ENCODE results near the gene MOSMO.

- no peak for TF ChIP-seq CTCF (IDR thresholded peaks at IDR 0.05)
- no peak for TF ChIP-seq POLR2A (IDR thresholded peaks at IDR 0.05)
- TF ChIP-seq POLR2AphosphoS5 (IDR thresholded peaks at IDR 0.05), result no peak
Measured at GRCh38 chr16:22022151-22022550, 14.2 kb downstream of the MOSMO start.

Data from prostate gland (tissue), 2 donors.